GOT3 (cell line): ENCODE results near the gene FAM118B.
"Not testable (repeated sequence)": the region's sequence is repeated elsewhere in the genome, so short reads cannot be mapped to it uniquely, and the experiment has no call there.

Experiments
- DNase-seq: peaks from one replicate; lab custom pipeline; 2025; ENCODE audit warnings: mixed read lengths; lab: John Stamatoyannopoulos, UW

FAM118B gene

GRCh38 chr11:126219547-126219946 lies 8.0 kb downstream of the FAM118B start:
- DNase-seq: no peak

GRCh38 chr11:126224647-126225294 lies 13.2 kb downstream of the FAM118B start:
- DNase-seq: no peak

- DNase-seq: no peak
Observed at GRCh38 chr11:126225295-126225665, 13.7 kb downstream of the FAM118B start.

DNA sequence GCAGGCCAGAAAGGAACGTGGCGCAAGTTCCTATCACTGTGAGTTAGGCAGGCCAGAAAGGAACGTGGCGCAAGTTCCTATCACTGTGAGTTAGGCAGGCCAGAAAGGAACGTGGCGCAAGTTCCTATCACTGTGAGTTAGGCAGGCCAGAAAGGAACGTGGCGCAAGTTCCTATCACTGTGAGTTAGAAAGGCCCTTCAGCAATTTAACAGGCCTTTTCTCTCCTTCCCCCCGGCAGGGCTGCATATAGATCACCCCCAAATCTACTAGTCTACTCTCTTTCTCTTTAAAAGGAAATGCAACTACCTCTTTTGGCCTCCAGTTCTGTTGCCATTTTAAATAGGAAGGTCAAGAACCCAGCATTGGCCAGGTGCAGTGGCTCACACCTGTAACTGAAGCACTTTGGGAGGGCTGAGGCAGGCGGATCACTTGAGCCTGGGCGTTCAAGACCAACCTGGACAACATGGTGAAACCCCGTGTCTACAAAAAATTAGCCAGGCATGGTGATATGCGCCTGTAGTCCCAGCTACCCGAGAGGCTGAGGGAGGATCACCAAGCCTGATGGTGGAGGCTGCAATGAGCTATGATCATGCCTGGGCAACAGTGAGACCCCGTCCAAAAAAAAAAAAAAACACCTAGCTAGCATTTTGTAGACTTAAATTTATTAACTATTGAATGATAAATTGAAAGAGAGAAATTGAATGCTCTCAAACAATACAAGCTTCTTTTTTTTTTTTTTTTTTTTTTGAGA lies 14.9 kb downstream of the FAM118B start:
- DNase-seq: no peak

- DNase-seq: no peak
Observed at GRCh38 chr11:126229858-126230540, 18.4 kb downstream of the FAM118B start.

DNA sequence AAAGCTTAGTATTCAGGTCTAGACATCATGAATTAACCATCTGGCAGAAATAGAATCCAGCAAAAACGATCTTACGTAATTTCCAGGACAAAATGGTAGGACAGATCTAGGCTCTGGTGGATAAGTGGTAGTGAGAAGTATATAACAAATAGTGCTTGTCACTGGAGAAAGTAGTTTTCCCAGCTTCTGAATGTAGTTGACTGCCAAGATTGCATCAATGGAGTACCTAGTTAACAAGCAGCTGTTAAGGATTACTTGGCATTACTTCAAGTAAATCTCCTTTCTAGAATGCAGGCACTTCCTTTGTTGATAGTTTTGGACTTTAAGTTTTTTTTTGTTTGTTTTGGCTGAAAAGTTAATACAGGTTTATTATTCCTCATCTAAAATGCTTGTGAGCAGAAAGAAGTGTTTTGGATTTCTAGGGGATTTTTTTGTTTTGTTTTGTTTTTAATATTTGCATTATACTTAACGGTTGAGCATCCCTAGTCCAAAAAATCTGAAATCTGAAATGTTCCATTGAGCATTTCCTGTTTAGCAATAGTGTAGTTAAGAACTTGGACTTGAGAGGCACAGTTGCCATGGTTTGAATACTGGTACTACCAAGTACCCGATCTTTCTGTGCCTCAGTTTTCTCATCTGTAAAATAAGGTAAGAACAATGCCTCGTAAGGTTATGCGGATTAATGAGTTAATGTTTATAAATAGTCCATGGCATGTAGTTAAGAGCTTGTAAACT lies 20.3 kb downstream of the FAM118B start:
- no peak for DNase-seq

DNA sequence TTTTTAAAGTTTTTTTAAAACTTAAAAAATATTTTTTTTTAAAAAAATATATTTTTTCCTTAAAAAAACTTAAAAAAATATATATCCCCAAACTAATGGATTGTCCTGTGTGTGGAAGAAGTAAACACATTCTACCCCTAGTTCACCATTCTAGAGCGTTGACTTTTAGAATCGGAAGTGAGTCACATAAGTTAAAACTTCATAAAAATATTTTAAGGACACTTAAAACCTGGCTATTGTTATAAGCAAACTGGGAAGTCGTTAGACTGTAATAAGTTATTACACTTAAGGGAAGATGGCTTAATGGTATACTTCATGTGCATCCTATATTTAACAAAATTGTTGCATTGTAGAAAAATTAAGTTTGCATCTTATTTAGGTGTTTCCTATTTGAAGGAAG lies 21.1 kb downstream of the FAM118B start:
- no peak for DNase-seq

GRCh38 chr11:126233391-126233790 lies 21.8 kb downstream of the FAM118B start:
- DNase-seq: no peak

DNA sequence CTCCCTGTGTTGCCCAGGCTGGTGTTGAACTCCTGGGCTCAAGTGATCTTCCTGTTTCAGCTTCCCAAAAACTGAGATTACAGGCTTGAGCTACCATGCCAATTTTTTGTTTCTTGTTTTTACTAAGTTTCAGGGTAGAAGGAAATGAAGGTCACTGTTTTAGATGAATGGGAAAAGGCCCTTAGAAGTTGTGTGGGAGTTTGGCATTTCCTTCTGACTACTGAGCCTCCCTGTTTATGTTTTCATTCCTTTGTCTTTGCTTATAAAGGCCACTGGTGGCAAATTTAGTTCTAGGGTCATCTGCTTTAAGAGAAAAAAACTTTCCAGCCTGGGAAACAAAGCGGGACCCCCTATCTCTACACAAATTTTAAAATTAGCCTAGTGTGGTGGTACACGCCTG lies 35.1 kb downstream of the FAM118B start:
- DNase-seq: no peak

- no peak for DNase-seq
Observed at GRCh38 chr11:126253265-126253664, 41.7 kb downstream of the FAM118B start.

DNA sequence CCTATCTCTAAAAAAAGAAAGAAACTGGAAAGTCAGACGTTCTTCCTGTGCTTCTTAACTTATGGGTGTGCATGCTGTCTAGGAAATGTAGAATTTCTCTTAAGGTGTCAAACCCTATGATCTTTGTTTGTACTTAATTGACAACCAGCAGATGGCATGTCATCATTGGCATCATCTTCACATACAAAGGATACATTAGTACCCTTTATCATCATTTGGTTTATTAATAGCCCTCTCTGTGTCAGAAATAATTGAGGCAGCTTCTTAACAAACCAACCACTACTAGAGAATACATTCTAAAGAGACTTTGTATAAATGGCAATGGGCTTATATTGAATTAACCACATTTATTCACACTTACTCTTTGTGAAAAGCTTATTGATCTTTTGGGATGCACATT lies 43.2 kb downstream of the FAM118B start:
- no peak for DNase-seq

DNA sequence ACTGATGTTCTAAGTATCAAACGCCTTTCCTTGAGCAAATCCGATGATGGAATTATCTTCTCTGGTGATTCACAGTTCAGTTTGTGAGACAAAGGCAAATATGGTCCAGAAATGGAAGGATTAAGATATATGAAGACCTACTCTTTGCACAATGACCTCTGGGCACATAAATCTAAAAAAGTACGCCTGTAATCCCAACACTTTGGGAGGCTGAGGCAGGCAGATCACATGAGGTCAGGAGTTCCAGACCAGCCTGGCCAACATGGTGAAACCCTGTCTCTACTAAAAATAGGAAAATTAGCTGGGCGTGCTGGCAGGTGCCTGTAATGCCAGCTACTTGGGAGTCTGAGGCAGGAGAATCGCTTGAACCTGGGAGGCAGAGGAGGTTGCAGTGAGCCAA lies 43.9 kb downstream of the FAM118B start:
- not testable (repeated sequence) for DNase-seq

DNA sequence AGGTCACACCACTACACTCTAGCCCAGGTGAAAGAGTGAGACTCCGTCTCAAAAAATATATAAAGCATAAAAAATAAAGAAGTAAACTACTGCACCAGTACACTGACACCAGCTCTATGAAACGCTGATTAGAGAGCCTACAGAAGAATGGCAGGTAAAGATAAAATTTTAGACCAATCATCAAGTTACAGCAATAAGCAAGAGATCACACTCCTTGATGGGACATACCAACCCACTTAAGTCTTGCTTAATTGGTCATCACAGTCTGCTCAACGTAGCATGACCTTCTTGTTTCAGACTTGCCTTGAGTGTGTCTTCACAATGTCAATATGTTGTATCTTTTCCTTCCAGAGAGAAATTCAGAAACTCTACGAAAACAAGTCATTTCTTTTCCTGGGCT lies 44.6 kb downstream of the FAM118B start:
- no peak for DNase-seq

- no peak for DNase-seq
Observed at GRCh38 chr11:126257144-126257543, 45.6 kb downstream of the FAM118B start.

DNA sequence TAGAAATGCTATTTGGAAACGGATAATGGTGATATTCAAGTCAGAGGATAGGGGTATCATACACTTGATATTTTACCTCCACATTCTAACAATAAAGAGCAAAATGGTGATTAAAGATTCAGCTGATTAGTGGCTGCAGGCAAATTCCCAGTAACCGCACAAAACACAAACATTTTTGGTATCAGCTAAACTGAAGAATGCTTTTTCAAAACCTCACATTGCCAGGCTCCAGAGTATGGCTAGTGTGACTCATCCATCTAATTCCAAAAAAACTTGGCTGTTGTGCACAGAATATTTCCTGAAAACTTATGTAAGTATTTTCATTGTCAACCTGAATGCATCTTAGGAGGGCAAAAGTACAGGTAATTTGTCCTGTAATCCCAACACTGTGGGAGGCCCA lies 46.2 kb downstream of the FAM118B start:
- DNase-seq: no peak

GRCh38 chr11:126262216-126262615 lies 50.6 kb downstream of the FAM118B start:
- no peak for DNase-seq

DNA sequence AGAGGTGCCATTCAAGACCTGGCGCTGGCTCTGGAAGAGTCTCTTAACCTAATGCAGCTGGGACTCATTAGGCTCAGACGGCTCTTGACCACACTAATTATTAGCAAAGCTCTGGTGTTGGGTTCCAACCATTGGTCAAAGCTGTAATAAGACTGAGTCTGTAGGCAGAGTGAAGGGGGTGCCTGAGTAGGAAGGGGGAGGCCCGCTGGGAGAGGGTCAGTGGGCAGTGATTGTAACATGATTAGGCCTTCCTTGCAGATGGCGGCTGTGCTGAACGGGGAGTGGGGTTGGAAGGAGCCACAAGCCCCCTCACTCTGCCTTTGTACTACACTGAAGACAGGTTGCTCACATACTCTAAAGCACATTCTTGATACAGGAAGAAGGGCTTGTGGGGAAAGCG lies 51.9 kb downstream of the FAM118B start:
- no peak for DNase-seq

- no peak for DNase-seq
Observed at GRCh38 chr11:126265811-126266210, 54.2 kb downstream of the FAM118B start.

DNA sequence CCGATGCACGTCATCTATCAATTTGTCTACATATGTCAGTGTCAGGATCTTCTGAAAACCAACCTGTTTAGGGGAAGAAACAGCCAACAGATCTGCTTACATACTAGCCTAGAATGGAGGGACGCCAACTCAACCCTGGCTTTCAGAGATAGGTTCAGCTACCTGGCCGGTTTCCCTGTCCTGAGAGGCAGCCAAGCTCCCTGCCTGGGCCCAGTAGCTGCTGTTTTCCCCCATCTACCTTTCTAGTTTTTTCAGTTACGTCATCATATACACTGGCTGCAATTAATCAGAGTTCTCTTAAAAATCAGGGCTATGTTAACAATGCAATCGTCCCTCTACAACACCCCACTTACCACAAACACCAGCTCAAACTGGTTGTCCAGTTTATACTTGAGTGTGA lies 56.1 kb downstream of the FAM118B start:
- no peak for DNase-seq

DNA sequence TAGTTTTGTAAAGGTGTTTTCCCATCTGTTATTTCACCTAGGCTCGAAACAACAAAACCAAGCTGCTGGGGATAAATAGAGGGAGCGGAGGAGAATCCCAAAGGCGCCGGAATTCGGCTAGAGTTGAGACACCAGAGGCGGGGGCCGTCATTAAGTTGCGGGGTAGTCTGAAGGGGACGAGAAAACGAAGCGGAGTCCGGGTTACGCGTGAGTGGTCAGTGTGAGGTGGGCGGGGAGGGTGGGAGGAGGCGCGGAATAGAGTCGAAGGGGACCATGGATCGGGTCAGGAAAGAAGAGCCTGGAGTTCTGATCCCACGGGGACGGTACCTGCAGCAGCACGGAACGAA lies 56.8 kb downstream of the FAM118B start:
- DNase-seq: no peak

DNA sequence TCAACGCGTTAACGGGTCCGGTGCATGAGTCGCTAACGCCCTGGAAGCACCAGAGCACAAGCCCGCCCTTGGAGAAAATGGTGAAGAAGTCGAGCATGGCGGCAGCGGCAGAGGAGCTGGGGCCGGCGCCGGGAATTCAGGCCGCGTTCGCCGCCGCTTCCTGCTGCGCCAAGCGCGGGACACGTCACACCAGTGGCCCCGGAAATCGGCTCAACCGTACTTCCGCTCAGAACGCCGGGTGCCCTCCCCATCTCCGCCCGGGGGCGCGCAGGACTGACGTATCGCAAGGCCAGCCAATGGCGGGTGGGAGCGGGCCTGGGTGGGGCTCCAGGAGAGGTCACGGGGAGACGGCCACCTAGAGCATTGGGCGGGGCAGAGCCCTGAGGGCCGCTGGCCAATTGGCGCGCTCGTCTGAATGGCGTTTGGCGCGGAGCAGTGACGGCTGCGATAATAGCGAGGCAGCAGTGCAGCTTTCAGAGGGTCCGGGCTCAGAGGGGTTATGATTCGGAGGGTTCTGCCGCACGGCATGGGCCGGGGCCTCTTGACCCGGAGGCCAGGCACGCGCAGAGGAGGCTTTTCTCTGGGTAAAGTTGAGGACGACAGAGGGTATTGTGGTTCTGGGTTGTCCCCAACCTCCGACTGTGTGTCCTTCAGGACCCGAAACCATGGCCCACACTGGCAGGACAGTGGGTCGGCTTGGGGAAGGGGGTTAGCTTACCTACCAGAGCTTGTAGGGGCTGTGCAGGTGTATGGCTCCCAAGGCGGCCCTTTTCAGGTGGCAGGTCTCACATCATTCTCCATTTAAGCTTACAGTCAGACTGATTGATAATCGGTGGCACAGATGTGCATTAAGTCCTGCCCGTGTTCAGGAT lies 57.4 kb downstream of the FAM118B start, which contains the start of the genes FOXRED1 and SRPRA:
FOXRED1 (plus strand) TSS at position 447 of the 872 bp plus-strand sequence; CDS start at position 500, 53 bp downstream.
SRPRA (minus strand) TSS at position 188 of the 872 bp plus-strand sequence; CDS start at position 97, 91 bp downstream.
- DNase-seq: peak; percentile 84
